Measurements from ENCODE around the gene NELFB.

NELFB gene

GRCh38 chr9:137254624-137255447, at the start of gene NELFB:
Gene NELFB, plus strand, starts transcription at chr9:137255327.
- DNase-seq, result peak; percentile 96

GRCh38 chr9:137206602-137207001, 48.5 kb upstream of the NELFB start:
- DNase-seq, result no peak

- no peak for DNase-seq
These were observed 43.6 kb upstream of the NELFB start for GRCh38 chr9:137211532-137211931.

GRCh38 chr9:137212520-137212919, 42.6 kb upstream of the NELFB start:
- DNase-seq, result no peak

GRCh38 chr9:137213160-137214060, 41.7 kb upstream of the NELFB start:
- no peak for DNase-seq

- DNase-seq, result no peak
These were observed 40.5 kb upstream of the NELFB start for GRCh38 chr9:137214620-137215019.

- no peak for DNase-seq
These were observed 39.7 kb upstream of the NELFB start for GRCh38 chr9:137215196-137215986.

- DNase-seq, result no peak
These were observed 38.8 kb upstream of the NELFB start for GRCh38 chr9:137216188-137216965.

GRCh38 chr9:137217276-137218211, 37.6 kb upstream of the NELFB start:
- no peak for DNase-seq

GRCh38 chr9:137218212-137218753, 36.8 kb upstream of the NELFB start:
- DNase-seq, result no peak

GRCh38 chr9:137218754-137219271, 36.3 kb upstream of the NELFB start:
- no peak for DNase-seq

- DNase-seq, result no peak
These were observed 35.3 kb upstream of the NELFB start for GRCh38 chr9:137219757-137220316.

- no peak for DNase-seq
These were observed 34.6 kb upstream of the NELFB start for GRCh38 chr9:137220317-137221094.

GRCh38 chr9:137221095-137221505, 34.0 kb upstream of the NELFB start:
- no peak for DNase-seq

- peak; percentile 32 for DNase-seq
These were observed 33.5 kb upstream of the NELFB start for GRCh38 chr9:137221506-137222111.

- no peak for DNase-seq
These were observed 32.7 kb upstream of the NELFB start, which contains the start of gene RNF208 for GRCh38 chr9:137222190-137223077. Gene RNF208, minus strand, starts transcription at chr9:137222240. Its CDS starts 1,028 bp downstream, at chr9:137221212.

Data from CD4-positive, alpha-beta T cell treated with Interleukin-10 for 1 hour (primary cell).